NCI-H2227 (cell line): ENCODE results near the gene GRID2IP.

Experiments used
- DNase-seq: peaks from one replicate; lab custom pipeline; 2025; ENCODE audit not compliant: unreplicated experiment; lab: John Stamatoyannopoulos, UW

The GRID2IP gene

GRCh38 chr7:6563936-6564770 lies 12.9 kb upstream of the GRID2IP start:
- no peak for DNase-seq

DNA sequence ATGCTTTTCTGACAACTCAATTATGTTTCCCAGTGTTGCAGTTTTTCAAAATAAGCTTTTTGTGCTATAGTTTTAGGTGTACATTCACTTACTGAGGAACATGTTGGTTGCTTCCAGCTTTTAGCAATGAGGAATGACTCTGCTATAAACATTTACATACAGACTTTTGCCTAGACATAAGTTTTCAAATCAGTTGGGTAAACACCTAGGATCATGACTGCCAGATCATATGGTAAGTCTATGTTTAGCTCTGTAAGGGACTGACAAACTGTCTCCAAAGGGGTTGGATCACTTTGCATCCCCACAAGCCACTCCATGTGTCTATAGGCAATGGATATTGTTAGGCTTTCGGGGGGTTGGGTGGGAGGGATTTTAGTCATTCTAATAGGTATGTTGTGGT lies 10.8 kb upstream of the GRID2IP start:
- no peak for DNase-seq

DNA sequence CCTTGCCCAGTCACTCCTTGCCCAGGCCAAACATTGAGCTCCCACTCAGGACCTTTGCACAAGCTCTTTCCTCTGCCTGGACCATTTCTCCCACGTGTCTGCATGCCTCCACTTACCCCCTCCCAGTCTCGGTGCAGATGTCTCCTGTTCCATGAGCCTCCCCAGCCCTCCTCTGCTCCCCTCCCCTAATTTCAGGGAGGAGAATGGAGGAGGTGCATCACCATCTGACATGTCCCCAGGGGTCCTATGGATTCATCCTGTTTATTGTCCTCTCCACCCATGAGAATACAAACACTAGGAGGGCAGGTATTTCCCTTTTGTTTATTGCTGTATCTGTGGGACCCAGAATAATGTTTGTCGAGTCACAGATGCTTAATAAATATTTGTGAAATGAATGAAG lies 8.6 kb upstream of the GRID2IP start:
- DNase-seq: no peak

GRCh38 chr7:6558837-6559236 lies 7.6 kb upstream of the GRID2IP start:
- peak; percentile 45 for DNase-seq

- no peak for DNase-seq
Observed at GRCh38 chr7:6556196-6556595, 4.9 kb upstream of the GRID2IP start.

GRCh38 chr7:6554848-6555247 lies 3.6 kb upstream of the GRID2IP start:
- DNase-seq: no peak

GRCh38 chr7:6553448-6554044 lies 2.3 kb upstream of the GRID2IP start:
- DNase-seq: no peak

- DNase-seq: no peak
Observed at GRCh38 chr7:6547400-6547799, 3.9 kb downstream of the GRID2IP start.

DNA sequence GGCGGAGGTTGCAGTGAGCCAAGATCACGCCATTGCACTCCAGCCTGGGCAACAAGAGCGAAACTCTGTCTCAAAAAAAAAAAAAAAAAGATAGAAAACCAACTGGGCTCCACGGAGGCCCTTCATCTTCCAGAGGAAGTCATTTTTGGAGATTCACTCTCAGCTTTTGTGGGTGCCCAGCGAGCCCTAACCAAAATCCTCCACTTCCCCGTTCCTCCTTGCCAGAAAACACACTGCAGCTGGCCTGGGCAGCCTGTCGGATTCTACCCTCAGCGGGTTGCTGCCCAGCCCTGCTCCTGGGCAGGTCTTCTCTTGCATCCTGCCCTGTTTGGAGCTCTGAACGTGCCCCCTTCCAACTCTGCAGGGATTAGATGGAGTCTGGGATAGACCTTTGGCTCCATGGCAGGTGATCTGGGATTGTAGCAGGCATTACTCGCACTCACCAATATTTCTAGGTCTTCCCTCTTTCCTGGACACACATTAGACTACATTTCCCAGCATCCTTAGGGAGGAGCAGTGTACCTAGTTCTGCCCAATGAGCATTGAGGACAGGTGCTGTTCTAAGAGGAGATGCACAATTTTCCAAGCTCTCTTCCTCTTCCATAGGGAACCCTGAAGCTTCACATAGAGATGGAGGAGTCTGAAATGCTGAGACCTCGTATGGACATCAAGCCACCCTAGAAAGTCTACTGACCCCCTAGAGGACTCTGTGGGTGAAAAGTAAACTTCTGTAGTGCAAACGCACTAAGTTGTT lies 4.6 kb downstream of the GRID2IP start:
- DNase-seq: no peak

- peak; percentile 10 for DNase-seq
Observed at GRCh38 chr7:6545398-6546126, 5.7 kb downstream of the GRID2IP start.

- no peak for DNase-seq
Observed at GRCh38 chr7:6542368-6542767, 8.9 kb downstream of the GRID2IP start.

- peak; percentile 83 for DNase-seq
Observed at GRCh38 chr7:6536262-6537260, 14.7 kb downstream of the GRID2IP start.

DNA sequence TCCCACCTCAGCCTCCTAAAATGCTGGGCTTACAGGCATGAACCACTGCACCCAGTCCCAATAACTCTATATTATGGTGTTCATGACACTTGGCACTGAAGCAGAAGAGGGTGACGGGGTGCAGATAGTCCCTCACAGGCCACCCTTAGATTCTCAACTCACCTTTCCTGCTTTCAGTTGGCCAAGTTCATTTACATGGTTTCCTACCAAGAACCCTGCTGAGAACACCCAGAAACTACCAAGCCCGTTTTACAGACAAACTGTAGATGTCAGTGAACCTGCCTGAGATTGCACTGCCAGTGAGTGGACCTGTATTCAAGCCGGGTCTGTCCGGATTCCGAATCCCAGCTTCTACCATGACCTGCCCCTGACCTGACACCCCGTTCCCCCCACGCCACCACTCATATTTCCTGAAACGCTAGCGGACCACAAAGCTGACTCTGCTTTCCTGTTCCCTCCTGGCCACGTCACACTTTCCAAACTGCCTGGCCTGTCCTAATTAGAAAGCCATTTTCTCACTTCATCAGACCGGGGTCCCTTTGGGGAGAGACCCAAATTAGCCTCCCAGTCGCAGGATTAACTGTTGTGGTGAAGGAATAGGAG lies 17.3 kb downstream of the GRID2IP start:
- no peak for DNase-seq

DNA sequence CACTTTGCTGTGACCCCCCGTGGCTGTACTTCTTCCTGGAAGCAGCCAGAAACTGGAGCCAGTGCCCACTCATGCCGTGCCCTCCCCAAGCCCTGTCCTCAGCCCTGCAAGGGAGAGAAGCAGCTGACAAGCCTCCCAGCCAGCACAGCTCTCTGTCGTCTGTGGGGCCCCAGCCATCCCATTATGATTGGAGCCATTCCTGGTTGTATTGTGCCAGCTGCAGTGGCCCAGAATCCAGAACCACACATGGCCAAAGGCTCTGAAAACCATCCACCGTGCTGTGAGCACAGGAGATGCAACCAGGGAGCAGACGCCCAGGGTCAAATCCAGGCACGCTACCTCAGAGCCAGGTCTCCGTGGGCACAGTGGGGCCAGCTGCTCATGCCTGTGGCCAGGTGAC lies 18.7 kb downstream of the GRID2IP start:
- DNase-seq: no peak

- DNase-seq: no peak
Observed at GRCh38 chr7:6531492-6532279, 19.6 kb downstream of the GRID2IP start.

DNA sequence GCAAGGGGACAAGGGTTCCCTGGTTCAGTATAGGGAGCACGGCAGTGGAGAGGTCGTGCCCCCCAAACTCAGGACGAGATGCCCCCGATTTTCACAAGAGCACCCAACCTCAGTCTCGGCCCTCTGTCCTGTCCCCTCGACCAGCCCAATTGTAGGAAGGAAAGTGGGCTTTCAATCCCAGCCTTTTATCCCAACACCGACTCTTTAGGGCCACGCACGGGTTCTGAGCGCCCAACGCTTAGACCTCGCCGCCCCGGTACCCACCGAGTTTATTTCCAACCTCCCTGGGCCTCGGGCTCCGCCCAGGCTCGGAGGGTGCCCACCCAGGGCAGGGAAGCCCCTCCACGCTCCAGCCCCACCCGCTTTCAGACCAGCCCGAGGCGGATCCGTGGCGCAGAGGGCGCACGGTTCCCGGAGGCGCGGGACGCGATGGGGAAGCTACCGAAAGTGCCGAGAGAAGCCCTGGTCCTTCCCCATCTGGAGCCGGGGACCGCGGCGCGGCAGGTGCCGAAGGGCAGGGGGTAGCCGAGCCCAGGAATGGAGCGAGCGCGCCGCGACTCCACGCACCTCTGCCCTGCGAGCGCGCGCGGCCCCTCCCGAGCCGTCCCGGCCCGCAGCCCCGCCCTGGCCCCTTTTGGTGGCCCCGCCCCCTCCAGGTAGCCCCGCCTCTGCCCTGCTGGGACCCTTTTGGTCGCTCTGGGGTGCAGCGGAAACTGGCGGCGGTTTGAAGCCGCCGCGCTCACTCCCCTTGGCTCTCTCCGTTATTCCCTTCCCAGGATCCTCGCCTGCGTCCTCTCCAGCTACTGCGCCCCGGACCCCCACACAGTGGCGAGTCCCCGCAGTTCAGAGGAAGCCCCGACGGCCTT lies 20.4 kb downstream of the GRID2IP start:
- DNase-seq: peak; percentile 42

DNA sequence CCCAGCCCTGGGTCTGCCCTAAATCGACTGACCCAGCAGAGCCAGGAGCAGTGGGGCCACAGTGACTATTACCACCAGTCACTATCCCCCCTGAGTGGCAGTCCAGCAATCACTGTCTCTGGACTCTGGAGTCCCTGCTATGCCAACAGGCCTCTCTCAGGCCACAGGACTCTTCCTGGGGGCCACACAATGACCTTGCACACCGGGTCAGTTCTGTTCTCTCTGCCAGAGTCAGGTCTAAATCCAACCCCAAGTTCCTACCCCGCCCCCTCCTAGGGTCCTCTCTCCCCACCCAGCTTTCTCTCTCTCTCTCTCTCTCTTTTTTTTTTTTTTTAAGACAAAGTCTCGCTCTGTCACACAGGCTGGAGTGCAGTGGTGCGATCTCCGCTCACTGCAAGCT lies 21.6 kb downstream of the GRID2IP start:
- DNase-seq: no peak
